ENCODE data around the gene TFDP1. TPM values are rescaled to one million over a fixed set of nuclear protein-coding genes. Genes with fewer than 3 reads are reported as not detected.

Gene TFDP1
- polyA plus RNA-seq, 1 of the 3 experiments (the other 2 are of a cell fraction): 76.7 TPM

GRCh38 chr13:113630296-113630695 is 45.7 kb downstream of the TFDP1 start:
- POLR2A ChIA-PET: no interaction called here
- no peaks in the 10 kb centered on the region for H3K9me3 ChIP-seq
- H3K9me2 ChIP-seq: no peaks in the 10 kb centered on the region
- no peak overlapping the region for H2AFZ ChIP-seq (ENCODE audit: low read depth)
- no peak overlapping the region for H3K4me2 ChIP-seq
- CTCF ChIA-PET: interaction anchor here (1.3 kb wide), 1 partner anchor 44 kb away, joined by 3 read pairs; no protein-coding TSS in a partner anchor
- no peaks in the 10 kb centered on the region for H3K27me3 ChIP-seq (ENCODE audit: insufficient read depth)
- no peak overlapping the region for H3K9ac ChIP-seq
- H3F3A ChIP-seq (replicated peaks; ENCODE audit: insufficient read depth): peaks cover 8% of the 10 kb centered on the region
- no peak overlapping the region for H3K4me3 ChIP-seq (ENCODE audit: low read depth in 2 of 2, low read length in 1 of 2)
- no peak for DNase-seq
- TF ChIP-seq GABPA (IDR thresholded peaks at IDR 0.05; ENCODE audit: low read depth) (no peak), PBX3 (IDR thresholded peaks at IDR 0.05) (no peak), REST (IDR thresholded peaks at IDR 0.05; ENCODE audit: low read depth, low read length) (no peak)
- peaks cover 0 to 9% of the 10 kb centered on the region in 2 experiments; a peak in 2 of 4 replicates for H3K4me1 ChIP-seq (ENCODE audit: control insufficient read depth in 1 of 2, insufficient read depth in 2 of 2, low read depth in 1 of 2, low read length in 1 of 2)
- no peak overlapping the region for H3K27ac ChIP-seq (ENCODE audit: low read depth in 2 of 2, low read length in 1 of 2)
- H4K20me1 ChIP-seq (ENCODE audit: insufficient read depth): peaks cover 38% of the 10 kb centered on the region
- 94% methylated on average over 10 of the region's 11 CpGs for WGBS (ENCODE audit: low lambda C conversion rate)
- H3K79me2 ChIP-seq (ENCODE audit: insufficient read depth): peaks cover 23% of the 10 kb centered on the region
- H3K36me3 ChIP-seq (replicated peaks in 1 of 2; ENCODE audit: control insufficient read depth in 1 of 2, insufficient read depth in 2 of 2, low read length in 1 of 2): peaks cover 4 to 46% of the 10 kb centered on the region in 2 experiments

- ChIA-PET CTCF (interaction anchor here (1.3 kb wide), 1 partner anchor 45 kb away, joined by 3 read pairs; no protein-coding TSS in a partner anchor), POLR2A (no interaction called here)
- H3K4me2 ChIP-seq: no peak overlapping the region
- WGBS (ENCODE audit: low lambda C conversion rate): no CpG with 5 or more reads among the region's 6 CpGs
- TF ChIP-seq EP300 (IDR thresholded peaks at IDR 0.05; ENCODE audit: borderline replicate concordance in 1 of 2, low read depth in 1 of 2, low read length in 1 of 2) (no peak), CHD2 (IDR thresholded peaks at IDR 0.05; ENCODE audit: low read length, partially characterized antibody) (no peak), TCF12 (IDR thresholded peaks at IDR 0.05) (no peak), MXI1 (IDR thresholded peaks at IDR 0.05; ENCODE audit: low read depth, low read length) (no peak), TEAD4 (IDR thresholded peaks at IDR 0.05; ENCODE audit: borderline replicate concordance, insufficient read depth) (no peak), RAD21 (IDR thresholded peaks at IDR 0.05; ENCODE audit: low read length) (no peak), FOXM1 (IDR thresholded peaks at IDR 0.05; ENCODE audit: low read depth) (no peak), MAX (IDR thresholded peaks at IDR 0.05; ENCODE audit: low read depth) (no peak), GABPA (IDR thresholded peaks at IDR 0.05; ENCODE audit: low read depth) (no peak), JUND (IDR thresholded peaks at IDR 0.05) (no peak), YY1 (IDR thresholded peaks at IDR 0.05; ENCODE audit: low read depth) (no peak), SIN3A (IDR thresholded peaks at IDR 0.05; ENCODE audit: borderline replicate concordance, low read depth, low read length) (no peak), SMC3 (IDR thresholded peaks at IDR 0.05; ENCODE audit: low read depth, low read length) (no peak), EZH2phosphoT487 (IDR thresholded peaks at IDR 0.05; ENCODE audit: borderline replicate concordance, low read depth) (no peak), USF2 (IDR thresholded peaks at IDR 0.05; ENCODE audit: borderline replicate concordance, low read depth, low read length) (no peak)
- H3K9me2 ChIP-seq: no peaks in the 10 kb centered on the region
- H3K4me3 ChIP-seq (ENCODE audit: low read depth in 2 of 2, low read length in 1 of 2): no peak overlapping the region
- peaks cover 0 to 9% of the 10 kb centered on the region in 2 experiments; a peak in 2 of 4 replicates for H3K4me1 ChIP-seq (ENCODE audit: control insufficient read depth in 1 of 2, insufficient read depth in 2 of 2, low read depth in 1 of 2, low read length in 1 of 2)
- no peaks in the 10 kb centered on the region for H3K27me3 ChIP-seq (ENCODE audit: insufficient read depth)
- no peak for DNase-seq
- H3K9me3 ChIP-seq: no peaks in the 10 kb centered on the region
- H3K9ac ChIP-seq: no peak overlapping the region
- peaks cover 6 to 51% of the 10 kb centered on the region in 2 experiments for H3K36me3 ChIP-seq (replicated peaks in 1 of 2; ENCODE audit: control insufficient read depth in 1 of 2, insufficient read depth in 2 of 2, low read length in 1 of 2)
- peaks cover 33% of the 10 kb centered on the region for H4K20me1 ChIP-seq (ENCODE audit: insufficient read depth)
- peaks cover 23% of the 10 kb centered on the region for H3K79me2 ChIP-seq (ENCODE audit: insufficient read depth)
- H2AFZ ChIP-seq (ENCODE audit: low read depth): no peak overlapping the region
- no peak overlapping the region for H3K27ac ChIP-seq (ENCODE audit: low read depth in 2 of 2, low read length in 1 of 2)
- peaks cover 5% of the 10 kb centered on the region for H3F3A ChIP-seq (replicated peaks; ENCODE audit: insufficient read depth)
Observed at GRCh38 chr13:113630804-113631203, 46.3 kb downstream of the TFDP1 start.

All from SK-N-SH (cell line).